Astrocyte (in vitro differentiated cells and primary cell): Measurements from ENCODE around the gene PTPRM. TPM values are rescaled to one million over a fixed set of nuclear protein-coding genes. Genes with fewer than 3 reads are reported as not detected.
A peak's percentile ranks its signal among the peaks of the same experiment; 100 is the strongest.

ENCODE experiments used
- DNase-seq: peaks from one replicate; pipeline ENCODE4 v3.0.0-alpha.2; 2010; ENCODE audit warnings: low read depth
- FAIRE-seq: peaks from 2 replicates; lab custom pipeline; 2011; peaks lifted over from hg19 to GRCh38; lab: Jason Lieb, UNC
- H2AFZ ChIP-seq: 2 replicates; pipeline ENCODE4 v1.6.0; 2012; ENCODE audit warnings: low read depth, low read length, inconsistent platforms
- H3K27ac ChIP-seq: 2 replicates; pipeline ENCODE4 v1.5.1; 2011; ENCODE audit warnings: low read depth, low read length, inconsistent platforms
- H3K27me3 ChIP-seq: 2 replicates; pipeline ENCODE4 v1.6.0; 2011; ENCODE audit warnings: low read length, inconsistent platforms; ENCODE audit not compliant: insufficient read depth
- H3K36me3 ChIP-seq: 2 replicates; pipeline ENCODE4 v1.5.1; 2011; ENCODE audit warnings: low read length, inconsistent platforms; ENCODE audit not compliant: insufficient read depth
- H3K4me1 ChIP-seq: 2 replicates; pipeline ENCODE4 v1.5.1; 2011; ENCODE audit warnings: low read length, inconsistent platforms; ENCODE audit not compliant: insufficient read depth
- H3K4me2 ChIP-seq: 2 replicates; pipeline ENCODE4 v1.6.0; 2012; ENCODE audit warnings: low read length, inconsistent platforms
- H3K4me3 ChIP-seq: 2 replicates; pipeline ENCODE4 v1.5.1; 2011; ENCODE audit warnings: low read depth, mild to moderate bottlenecking, low read length, inconsistent platforms; ENCODE audit not compliant: insufficient read depth
- H3K79me2 ChIP-seq: 2 replicates; pipeline ENCODE4 v1.6.0; 2012; ENCODE audit warnings: mild to moderate bottlenecking, low read length, inconsistent platforms; ENCODE audit not compliant: insufficient read depth
- H3K9ac ChIP-seq: 2 replicates; pipeline ENCODE4 v1.6.0; 2012; ENCODE audit warnings: mild to moderate bottlenecking, low read length, inconsistent platforms
- H3K9me3 ChIP-seq: 2 replicates; pipeline ENCODE4 v1.5.1; 2012; ENCODE audit warnings: low read depth, mild to moderate bottlenecking, low read length, inconsistent platforms; ENCODE audit not compliant: insufficient read depth
- H4K20me1 ChIP-seq: 2 replicates; pipeline ENCODE4 v1.6.0; 2012; ENCODE audit warnings: low read length, inconsistent platforms; ENCODE audit not compliant: insufficient read depth
- H3K27ac Mint-ChIP-seq: one replicate; pipeline ENCODE4 v1.8.0; 2021; ENCODE audit warnings: mild to moderate bottlenecking, mixed read lengths; ENCODE audit not compliant: unreplicated experiment
- H3K27me3 Mint-ChIP-seq: one replicate; pipeline ENCODE4 v1.8.0; 2021; ENCODE audit warnings: low read depth, mixed read lengths; ENCODE audit not compliant: unreplicated experiment
- H3K36me3 Mint-ChIP-seq: one replicate; pipeline ENCODE4 v1.8.0; 2021; ENCODE audit warnings: low read depth, mixed read lengths; ENCODE audit not compliant: unreplicated experiment
- H3K4me1 Mint-ChIP-seq: one replicate; pipeline ENCODE4 v1.8.0; 2021; ENCODE audit warnings: low read depth, mixed read lengths; ENCODE audit not compliant: unreplicated experiment
- H3K4me3 Mint-ChIP-seq: one replicate; pipeline ENCODE4 v1.8.0; 2021; ENCODE audit warnings: mild to moderate bottlenecking, moderate library complexity, mixed read lengths; ENCODE audit not compliant: unreplicated experiment
- H3K9me3 Mint-ChIP-seq: one replicate; pipeline ENCODE4 v1.8.0; 2021; ENCODE audit warnings: mild to moderate bottlenecking, mixed read lengths; ENCODE audit not compliant: unreplicated experiment
- CTCF ChIP-seq: IDR thresholded peaks from 2 replicates; pipeline ENCODE4 v1.5.1; 2011; ENCODE audit warnings: low read depth, mild to moderate bottlenecking, inconsistent platforms, low read length, moderate library complexity; ENCODE audit not compliant: insufficient read depth
- EZH2 ChIP-seq: IDR thresholded peaks from 2 replicates; pipeline ENCODE4 v1.6.1; 2012; ENCODE audit warnings: mild to moderate bottlenecking, low read length, inconsistent platforms; ENCODE audit not compliant: insufficient read depth
- total RNA-seq: library from RNA; stranded (reverse); gene quantifications from 2 replicates; pipeline ENCODE4 v1.2.1, GENCODE V29; 2021

PTPRM gene
- total RNA-seq, 1 donor from 2014 or later: 59.6 TPM

- Histone ChIP-seq H3K4me1 (no peaks in the 10 kb centered on the region), H3K4me3 (no peak overlapping the region), H3K9me3 (no peaks in the 10 kb centered on the region), H4K20me1 (peaks cover 11% of the 10 kb centered on the region), H2AFZ (no peak overlapping the region), H3K4me2 (no peak overlapping the region), H3K79me2 (no peaks in the 10 kb centered on the region), H3K27ac (no peak overlapping the region), H3K9ac (no peak overlapping the region), H3K36me3 (no peaks in the 10 kb centered on the region), H3K27me3 (no peaks in the 10 kb centered on the region)
- no peaks in the 10 kb centered on the region for H3K36me3 Mint-ChIP-seq
- peak overlapping the region; percentile 55 for H3K27ac Mint-ChIP-seq
- H3K27me3 Mint-ChIP-seq: no peaks in the 10 kb centered on the region
- TF ChIP-seq CTCF: no peak
- TF ChIP-seq EZH2: no peak
- DNase-seq (no peak), FAIRE-seq (no peak)
- H3K4me3 Mint-ChIP-seq: no peak overlapping the region
- peaks cover 6% of the 10 kb centered on the region for H3K4me1 Mint-ChIP-seq
- H3K9me3 Mint-ChIP-seq: no peaks in the 10 kb centered on the region
Measured at GRCh38 chr18:7772510-7772888, 205.4 kb downstream of the PTPRM start.

- Histone ChIP-seq H4K20me1 (peaks cover 11% of the 10 kb centered on the region), H2AFZ (no peak overlapping the region), H3K36me3 (no peaks in the 10 kb centered on the region), H3K27me3 (no peaks in the 10 kb centered on the region), H3K9me3 (no peaks in the 10 kb centered on the region), H3K4me1 (no peaks in the 10 kb centered on the region), H3K27ac (no peak overlapping the region), H3K4me3 (no peak overlapping the region), H3K79me2 (no peaks in the 10 kb centered on the region), H3K4me2 (no peak overlapping the region), H3K9ac (no peak overlapping the region)
- H3K9me3 Mint-ChIP-seq: no peaks in the 10 kb centered on the region
- FAIRE-seq: no peak
- TF ChIP-seq EZH2 (no peak), CTCF (no peak)
- no peaks in the 10 kb centered on the region for H3K27me3 Mint-ChIP-seq
- peaks cover 6% of the 10 kb centered on the region for H3K4me1 Mint-ChIP-seq
- no peak for DNase-seq
- no peak overlapping the region for H3K4me3 Mint-ChIP-seq
- H3K27ac Mint-ChIP-seq: no peak overlapping the region
- H3K36me3 Mint-ChIP-seq: no peaks in the 10 kb centered on the region
Measured at GRCh38 chr18:7772951-7773350, 205.8 kb downstream of the PTPRM start.

GRCh38 chr18:7775128-7775527 is 208.0 kb downstream of the PTPRM start:
- DNase-seq (no peak), FAIRE-seq (no peak)

More at GRCh38 chr18:7775128-7775527, 208.0 kb downstream of the PTPRM start:
- H3K4me3 ChIP-seq: no peak overlapping the region
- no peak overlapping the region for H3K9ac ChIP-seq
- TF ChIP-seq CTCF (no peak), EZH2 (no peak)
- no peaks in the 10 kb centered on the region for H3K79me2 ChIP-seq
- peaks cover 4% of the 10 kb centered on the region for H3K4me1 ChIP-seq
- no peaks in the 10 kb centered on the region for H3K27me3 Mint-ChIP-seq
- H2AFZ ChIP-seq: no peak overlapping the region
- no peak overlapping the region for H3K4me2 ChIP-seq
- H3K27ac ChIP-seq: no peak overlapping the region
- H3K4me1 Mint-ChIP-seq: peaks cover 6% of the 10 kb centered on the region
- peaks cover 11% of the 10 kb centered on the region for H4K20me1 ChIP-seq
- H3K4me3 Mint-ChIP-seq: no peak overlapping the region
- no peaks in the 10 kb centered on the region for H3K36me3 Mint-ChIP-seq
- no peak overlapping the region for H3K27ac Mint-ChIP-seq
- no peaks in the 10 kb centered on the region for H3K9me3 Mint-ChIP-seq
- H3K9me3 ChIP-seq: no peaks in the 10 kb centered on the region
- no peaks in the 10 kb centered on the region for H3K36me3 ChIP-seq
- no peaks in the 10 kb centered on the region for H3K27me3 ChIP-seq
